Heart right ventricle (tissue), 16 donors: ENCODE measurements around the gene ETV1. TPM values are rescaled to one million over a fixed set of nuclear protein-coding genes. Genes with fewer than 3 reads are reported as not detected.

Source experiments
- ATAC-seq, 8 donors: fragments of 200-7000 bp; cut with Tn5 transposase; one replicate each; pipeline ENCODE4 v1.9.1; 2020; ENCODE audit warnings: mild to moderate bottlenecking in 8 of 8, moderate library complexity in 8 of 8, moderate number of reproducible peaks in 1 of 8
- DNase-seq, 2 donors: peaks; one replicate each; pipeline ENCODE4 v3.0.0-alpha.2; 2020
- H3K27ac ChIP-seq, 10 donors: fragments of 200-600 bp; sonication (generic) in 2 of 10; one replicate each; pipeline versions ENCODE4 v1.5.0 to v1.8.0; 2020 to 2022; ENCODE audit warnings: mild to moderate bottlenecking in 3 of 10
- H3K27me3 ChIP-seq, 7 donors: fragments of 200-600 bp; one replicate each; pipeline ENCODE4 v1.8.0; 2021 to 2022; ENCODE audit warnings: mild to moderate bottlenecking in 2 of 7
- H3K36me3 ChIP-seq, 9 donors: fragments of 200-600 bp; sonication (generic) in 1 of 9; one replicate each; pipeline versions ENCODE4 v1.5.0 to v1.8.0; 2020 to 2022; ENCODE audit warnings: mild to moderate bottlenecking in 2 of 9
- H3K4me1 ChIP-seq, 9 donors: fragments of 200-600 bp; sonication (generic) in 1 of 9; one replicate each; pipeline versions ENCODE4 v1.5.0 to v1.8.0; 2020 to 2022; ENCODE audit warnings: mild to moderate bottlenecking in 4 of 9
- H3K4me3 ChIP-seq, 10 donors: fragments of 200-600 bp; sonication (generic) in 2 of 10; one replicate each; pipeline versions ENCODE4 v1.5.0 to v1.8.0; 2020 to 2022; ENCODE audit warnings: mild to moderate bottlenecking in 7 of 10, moderate library complexity in 2 of 10
- H3K9me3 ChIP-seq, 11 donors: fragments of 200-600 bp in 10 of 11; sonication (generic) in 2 of 11; one replicate each; pipeline versions ENCODE4 v1.5.0 to v1.8.0; 2013 to 2022; ENCODE audit warnings: mild to moderate bottlenecking in 2 of 11, control low read depth in 1 of 11, moderate library complexity in 1 of 11
- CTCF ChIP-seq, 9 donors: fragments of 200-600 bp; sonication (generic) in 2 of 9; IDR thresholded peaks; one replicate each; pipeline versions ENCODE4 v1.5.0 to v1.8.0; 2021 to 2022; ENCODE audit warnings: antibody characterized with exemption in 9 of 9, mild to moderate bottlenecking in 5 of 9, moderate library complexity in 1 of 9
- WGBS, 2 donors: extraction: QIAGEN DNeasy Blood & Tissue Kit; methylation state at CpG; one replicate each; pipeline ENCODE4 v1.1.7; 2013; ENCODE audit warnings: inconsistent platforms in 1 of 2; 5-methylcytosine and 5-hydroxymethylcytosine counted together
- intact Hi-C, 10 donors: fragments of 100-400 bp; cut with DNase I; formaldehyde crosslinking; loops; one replicate each; pipeline versions ENCODE4 v1.11.1 to v1.14.2; 2022
- polyA plus RNA-seq, 2 donors: library from polyadenylated mRNA; stranded (reverse); fragments of 200-250 nt; gene quantifications; one replicate each; pipeline ENCODE4 v1.2.3, GENCODE V29; 2013
- total RNA-seq, 10 donors: library from RNA; stranded (reverse); fragmentation: NEBNext Ultra II Directional in 3 of 10; extraction: Animal tissue kit (Norgen Biotek cat#: 25700) in 3 of 10; gene quantifications; one replicate each; pipeline versions ENCODE4 v1.2.1 to v1.2.4, GENCODE V29; 2021 to 2023
- donor health status: Arrhythmogenic right ventricular cardiomyopathy.
- donor health status: ischemic (EF 13 %, LVEDD 7.1; RV severe dilation, severe dysfunction).
- donor health status: healthy with polysubstance abuse.
- donor health status: DM: no; HTN: yes; CAD: no.
- donor health status: DM: no; HTN: no; CAD: no.
- donor health status: ischemic (EF 25% LVEDD 6.9; RV normal size, moderate dysfunction).
- donor health status: ischemic (EF 25% LVEDD 5.7; RV mildly dilated, moderate dysfunction).
- donor health status: healthy.
- donor health status: DM: yes; HTN: yes; CAD: no.
- donor health status: Ischemic cardiomyopathy.
- donor health status: ischemic (EF 35%, LVEDD 5.7; RV mildly dilated, moderate dysfunction).
- donor health status: nonischemic (EF 11% LVEDD 7.7; RV severe dilation, severe dysfunction).
- donor health status: DM: yes; HTN: yes; CAD: no.
- donor health status: PGD.
- donor health status: ischemic (EF 29% LVEDD 5.4; RV normal size, mild dysfunction).
- donor health status: nonischemic (EF 23%, LVEDD 6.1; RV moderate dilation, normal function).

Gene ETV1
- total and polyA plus RNA-seq, 12 donors, result 9.5 to 118 (median 55.1) TPM

GRCh38 chr7:13990984-13991790 is 1.7 kb upstream of the ETV1 start:
- Histone ChIP-seq H3K4me3 (peak overlapping the region; percentile 51 to 87 (median 69)), H3K36me3 (no peaks in the 10 kb centered on the region), H3K27ac (peak overlapping the region; percentile 79 to 98 (median 93)), H3K4me1 (peaks cover 0 to 30% (median 9%) of the 10 kb centered on the region in 9 donors), H3K9me3 (no peaks in the 10 kb centered on the region), H3K27me3 (no peaks in the 10 kb centered on the region)
- peak in 4 of 9 donors; percentile 17 to 40 (median 27) for TF ChIP-seq CTCF (IDR thresholded peaks at IDR 0.05)
- peak; percentile 95 to 98 (median 97) for ATAC-seq
- 0 to 1% methylated on average over 38 of the region's 38 CpGs for WGBS, 2 donors
- intact Hi-C loops, result loop anchor here in 5 of 10 donors (1.0 to 10.0 kb wide), 6 partner anchors 206 to 468 kb away; no protein-coding TSS in a partner anchor
- DNase-seq, result peak; percentile 93 to 99

GRCh38 chr7:13990319-13990983 is 985 bp upstream of the ETV1 start:
- Histone ChIP-seq H3K9me3 (no peaks in the 10 kb centered on the region), H3K36me3 (no peaks in the 10 kb centered on the region), H3K27ac (peak overlapping the region; percentile 79 to 98 (median 93)), H3K4me3 (peak overlapping the region; percentile 51 to 87 (median 69)), H3K27me3 (no peaks in the 10 kb centered on the region), H3K4me1 (peaks cover 0 to 30% (median 16%) of the 10 kb centered on the region in 9 donors)
- 0% methylated on average over 24 of the region's 24 CpGs for WGBS, 2 donors
- intact Hi-C loops, result loop anchor here in 5 of 10 donors (2.0 to 10.0 kb wide), 5 partner anchors 207 to 468 kb away; no protein-coding TSS in a partner anchor
- peak; percentile 29 to 79 (median 52) for ATAC-seq
- TF ChIP-seq CTCF (IDR thresholded peaks at IDR 0.05), result no peak
- DNase-seq, result peak; percentile 30 to 52

GRCh38 chr7:13989949-13990305 is 461 bp upstream of the ETV1 start:
- WGBS, 2 donors, result 0% methylated on average over 13 of the region's 13 CpGs
- DNase-seq, result no peak
- H3K27me3 ChIP-seq, result no peaks in the 10 kb centered on the region
- H3K27ac ChIP-seq, result peak overlapping the region; percentile 79 to 98 (median 93)
- peak; percentile 6 to 41 (median 21) for ATAC-seq
- peak overlapping the region; percentile 51 to 87 (median 69) for H3K4me3 ChIP-seq
- H3K9me3 ChIP-seq, result no peaks in the 10 kb centered on the region
- intact Hi-C loops, result loop anchor here in 8 of 10 donors (2.0 to 10.0 kb wide), 6 partner anchors 205 to 469 kb away; no protein-coding TSS in a partner anchor
- peaks cover 0 to 30% (median 20%) of the 10 kb centered on the region in 9 donors for H3K4me1 ChIP-seq
- TF ChIP-seq CTCF (IDR thresholded peaks at IDR 0.05), result no peak
- no peaks in the 10 kb centered on the region for H3K36me3 ChIP-seq

GRCh38 chr7:13988731-13989125 is 738 bp downstream of the ETV1 start:
- peak in 1 of 2 donors; percentile 16 for DNase-seq
- peak overlapping the region; percentile 51 to 87 (median 69) for H3K4me3 ChIP-seq
- no peak for TF ChIP-seq CTCF (IDR thresholded peaks at IDR 0.05)
- intact Hi-C loops, result loop anchor here in 3 of 10 donors (2.0 to 10.0 kb wide), 3 partner anchors 206 to 470 kb away; no protein-coding TSS in a partner anchor
- H3K9me3 ChIP-seq, result no peaks in the 10 kb centered on the region
- 2 to 5% methylated on average over 5 of the region's 5 CpGs for WGBS, 2 donors
- no peaks in the 10 kb centered on the region for H3K27me3 ChIP-seq
- peak overlapping the region; percentile 79 to 98 (median 93) for H3K27ac ChIP-seq
- H3K4me1 ChIP-seq, result peaks cover 0 to 36% (median 25%) of the 10 kb centered on the region in 9 donors
- ATAC-seq, result no peak
- H3K36me3 ChIP-seq, result no peaks in the 10 kb centered on the region
